ENCODE results near the gene HPS5.

Gene HPS5

GRCh38 chr11:18317551-18317950 is 4.4 kb downstream of the HPS5 start:
- no peak for DNase-seq (ENCODE audit: low spot score)

GRCh38 chr11:18315893-18316292 is 6.0 kb downstream of the HPS5 start:
- no peak for DNase-seq (ENCODE audit: low spot score)

- no peak for DNase-seq (ENCODE audit: low spot score)
Observed at GRCh38 chr11:18314784-18315523, 7.0 kb downstream of the HPS5 start.

GRCh38 chr11:18313965-18314763 is 7.8 kb downstream of the HPS5 start:
- no peak for DNase-seq (ENCODE audit: low spot score)

- no peak for DNase-seq (ENCODE audit: low spot score)
Observed at GRCh38 chr11:18312663-18313420, 9.1 kb downstream of the HPS5 start.

GRCh38 chr11:18312012-18312411 is 9.9 kb downstream of the HPS5 start:
- no peak for DNase-seq (ENCODE audit: low spot score)

GRCh38 chr11:18310800-18311340 is 11.1 kb downstream of the HPS5 start:
- no peak for DNase-seq (ENCODE audit: low spot score)

- no peak for DNase-seq (ENCODE audit: low spot score)
Observed at GRCh38 chr11:18309691-18310090, 12.2 kb downstream of the HPS5 start.

GRCh38 chr11:18308242-18308641 is 13.7 kb downstream of the HPS5 start:
- DNase-seq (ENCODE audit: low spot score): no peak

GRCh38 chr11:18307461-18308139 is 14.3 kb downstream of the HPS5 start:
- DNase-seq (ENCODE audit: low spot score): no peak

GRCh38 chr11:18304745-18305144 is 17.2 kb downstream of the HPS5 start:
- DNase-seq (ENCODE audit: low spot score): no peak

- no peak for DNase-seq (ENCODE audit: low spot score)
Observed at GRCh38 chr11:18299721-18300120, 22.2 kb downstream of the HPS5 start.

- no peak for DNase-seq (ENCODE audit: low spot score)
Observed at GRCh38 chr11:18295316-18295715, 26.6 kb downstream of the HPS5 start.

GRCh38 chr11:18294862-18295261 is 27.1 kb downstream of the HPS5 start:
- DNase-seq (ENCODE audit: low spot score): no peak

- DNase-seq (ENCODE audit: low spot score): no peak
Observed at GRCh38 chr11:18288911-18289310, 33.0 kb downstream of the HPS5 start.

- DNase-seq (ENCODE audit: low spot score): no peak
Observed at GRCh38 chr11:18285841-18286240, 36.1 kb downstream of the HPS5 start.

GRCh38 chr11:18282626-18283025 is 39.3 kb downstream of the HPS5 start:
- no peak for DNase-seq (ENCODE audit: low spot score)

GRCh38 chr11:18280438-18281045 is 41.4 kb downstream of the HPS5 start:
- DNase-seq (ENCODE audit: low spot score): no peak

- DNase-seq (ENCODE audit: low spot score): no peak
Observed at GRCh38 chr11:18277565-18278271, 44.2 kb downstream of the HPS5 start.

GRCh38 chr11:18271206-18271605 is 50.7 kb downstream of the HPS5 start:
- no peak for DNase-seq (ENCODE audit: low spot score)

GRCh38 chr11:18270102-18270501 is 51.8 kb downstream of the HPS5 start:
- DNase-seq (ENCODE audit: low spot score): no peak

Data from CD4-positive, alpha-beta T cell treated with Interleukin-6 at 100 ng/mL for 8 hours (primary cell).